ENCODE measurements around the gene ZNF280A. TPM values are rescaled to one million over a fixed set of nuclear protein-coding genes. Genes with fewer than 3 reads are reported as not detected.

Gene ZNF280A
- polyA plus RNA-seq, 3 donors = not detected

DNA sequence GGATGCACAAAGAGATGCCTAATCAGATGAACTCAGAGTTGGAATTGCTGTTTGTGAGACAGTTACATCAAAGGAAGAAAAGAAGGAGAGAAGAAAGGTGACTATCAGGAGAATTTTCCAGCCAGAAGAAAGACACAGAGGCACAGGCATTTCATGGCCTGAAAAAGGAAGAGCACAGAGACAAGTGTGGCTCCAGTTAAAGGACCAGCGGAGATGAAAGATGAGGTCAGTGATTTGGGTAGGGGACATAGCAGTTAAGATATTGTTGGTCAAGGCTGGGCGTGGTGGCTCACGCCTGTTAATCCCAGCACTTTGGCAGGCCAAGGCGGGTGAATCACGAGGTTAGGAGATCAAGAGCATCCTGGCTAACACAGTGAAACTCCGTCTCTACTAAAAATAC lies 3.4 kb upstream of the ZNF280A start:
- Histone ChIP-seq H3K4me3 (replicated peaks in 1 of 3; ENCODE audit: low read depth in 2 of 3, low read length in 3 of 3) (no peak overlapping the region), H4K20me1 (ENCODE audit: insufficient read depth, low read length) (no peaks in the 10 kb centered on the region), H3K9ac (ENCODE audit: insufficient read depth, low read length, poor library complexity, severe bottlenecking) (no peak overlapping the region), H3K9me3 (replicated peaks in 1 of 2; ENCODE audit: control insufficient read depth in 1 of 2, insufficient read depth in 1 of 2, low read length in 2 of 2) (no peaks in the 10 kb centered on the region), H3K36me3 (replicated peaks in 1 of 2; ENCODE audit: control insufficient read depth in 1 of 2, insufficient read depth in 2 of 2, low read length in 2 of 2) (no peaks in the 10 kb centered on the region), H2AFZ (ENCODE audit: insufficient read depth, low read depth, low read length, poor library complexity, severe bottlenecking) (no peak overlapping the region), H3K4me1 (ENCODE audit: control insufficient read depth in 1 of 2, insufficient read depth in 2 of 2, low read length in 2 of 2) (peaks cover 11 to 15% of the 10 kb centered on the region in 2 donors), H3K79me2 (ENCODE audit: insufficient read depth, low read length) (no peaks in the 10 kb centered on the region), H3K27me3 (ENCODE audit: control insufficient read depth in 2 of 2, insufficient read depth in 2 of 2, low read length in 2 of 2) (no peaks in the 10 kb centered on the region), H3K4me2 (replicated peaks; ENCODE audit: extremely low read depth, low read length, poor library complexity, severe bottlenecking) (no peak overlapping the region), H3K27ac (ENCODE audit: low read depth in 1 of 2, low read length in 2 of 2) (no peak overlapping the region)
- peaks cover 0 to 6% (median 0%) of the 10 kb centered on the region in 7 donors for H3K9me3 Mint-ChIP-seq
- intact Hi-C loops (cut with micrococcal nuclease) = no loop called here
- no peak for DNase-seq
- peaks cover 12% of the 10 kb centered on the region for H3K4me1 Mint-ChIP-seq
- 100% methylated on average over 2 of the region's 6 CpGs for WGBS (ENCODE audit: insufficient coverage)
- no peaks in the 10 kb centered on the region for H3K36me3 Mint-ChIP-seq
- TF ChIP-seq, protein P1, sequence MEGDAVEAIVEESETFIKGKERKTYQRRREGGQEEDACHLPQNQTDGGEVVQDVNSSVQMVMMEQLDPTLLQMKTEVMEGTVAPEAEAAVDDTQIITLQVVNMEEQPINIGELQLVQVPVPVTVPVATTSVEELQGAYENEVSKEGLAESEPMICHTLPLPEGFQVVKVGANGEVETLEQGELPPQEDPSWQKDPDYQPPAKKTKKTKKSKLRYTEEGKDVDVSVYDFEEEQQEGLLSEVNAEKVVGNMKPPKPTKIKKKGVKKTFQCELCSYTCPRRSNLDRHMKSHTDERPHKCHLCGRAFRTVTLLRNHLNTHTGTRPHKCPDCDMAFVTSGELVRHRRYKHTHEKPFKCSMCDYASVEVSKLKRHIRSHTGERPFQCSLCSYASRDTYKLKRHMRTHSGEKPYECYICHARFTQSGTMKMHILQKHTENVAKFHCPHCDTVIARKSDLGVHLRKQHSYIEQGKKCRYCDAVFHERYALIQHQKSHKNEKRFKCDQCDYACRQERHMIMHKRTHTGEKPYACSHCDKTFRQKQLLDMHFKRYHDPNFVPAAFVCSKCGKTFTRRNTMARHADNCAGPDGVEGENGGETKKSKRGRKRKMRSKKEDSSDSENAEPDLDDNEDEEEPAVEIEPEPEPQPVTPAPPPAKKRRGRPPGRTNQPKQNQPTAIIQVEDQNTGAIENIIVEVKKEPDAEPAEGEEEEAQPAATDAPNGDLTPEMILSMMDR (IDR thresholded peaks at IDR 0.05) = no peak
- H3K27me3 Mint-ChIP-seq (ENCODE audit: low read depth in 3 of 3) = peaks cover 2 to 4% (median 2%) of the 10 kb centered on the region in 3 donors
- H3K27ac Mint-ChIP-seq = no peak overlapping the region
- no peak overlapping the region for H3K4me3 Mint-ChIP-seq

DNA sequence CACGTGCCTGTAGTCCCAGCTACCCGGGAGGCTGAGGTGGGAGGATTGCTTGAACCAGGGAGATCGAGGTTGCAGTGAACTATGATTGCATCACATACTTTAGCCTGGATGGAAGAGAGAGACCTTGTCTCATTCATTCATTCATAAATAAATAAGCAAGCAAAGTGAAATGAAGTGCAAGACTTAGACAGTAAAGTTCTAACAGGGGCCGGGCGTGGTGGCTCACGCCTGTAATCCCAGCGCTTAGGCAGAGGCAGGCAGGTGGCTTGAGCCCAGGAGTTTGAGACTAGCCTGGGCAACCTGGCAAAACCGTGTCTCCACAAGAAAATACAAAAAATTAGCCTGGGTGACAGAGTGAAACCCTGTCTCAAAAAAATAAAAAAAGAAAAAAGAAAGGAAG lies 1.6 kb upstream of the ZNF280A start:
- DNase-seq = no peak
- TF ChIP-seq, protein P1 (IDR thresholded peaks at IDR 0.05) = no peak
- peaks cover 2 to 5% (median 4%) of the 10 kb centered on the region in 3 donors for H3K27me3 Mint-ChIP-seq (ENCODE audit: low read depth in 3 of 3)
- Histone ChIP-seq H3K9ac (ENCODE audit: insufficient read depth, low read length, poor library complexity, severe bottlenecking) (no peak overlapping the region), H3K79me2 (ENCODE audit: insufficient read depth, low read length) (no peaks in the 10 kb centered on the region), H3K9me3 (replicated peaks in 1 of 2; ENCODE audit: control insufficient read depth in 1 of 2, insufficient read depth in 1 of 2, low read length in 2 of 2) (no peaks in the 10 kb centered on the region), H4K20me1 (ENCODE audit: insufficient read depth, low read length) (no peaks in the 10 kb centered on the region), H2AFZ (ENCODE audit: insufficient read depth, low read depth, low read length, poor library complexity, severe bottlenecking) (no peak overlapping the region), H3K4me1 (ENCODE audit: control insufficient read depth in 1 of 2, insufficient read depth in 2 of 2, low read length in 2 of 2) (peaks cover 11 to 15% of the 10 kb centered on the region in 2 donors), H3K4me2 (replicated peaks; ENCODE audit: extremely low read depth, low read length, poor library complexity, severe bottlenecking) (no peak overlapping the region), H3K36me3 (replicated peaks in 1 of 2; ENCODE audit: control insufficient read depth in 1 of 2, insufficient read depth in 2 of 2, low read length in 2 of 2) (no peaks in the 10 kb centered on the region), H3K4me3 (replicated peaks in 1 of 3; ENCODE audit: low read depth in 2 of 3, low read length in 3 of 3) (no peak overlapping the region), H3K27ac (ENCODE audit: low read depth in 1 of 2, low read length in 2 of 2) (no peak overlapping the region), H3K27me3 (ENCODE audit: control insufficient read depth in 2 of 2, insufficient read depth in 2 of 2, low read length in 2 of 2) (no peaks in the 10 kb centered on the region)
- peaks cover 0 to 1% (median 0%) of the 10 kb centered on the region in 7 donors for H3K9me3 Mint-ChIP-seq
- no peaks in the 10 kb centered on the region for H3K36me3 Mint-ChIP-seq
- intact Hi-C loops (cut with micrococcal nuclease) = no loop called here
- peaks cover 12% of the 10 kb centered on the region for H3K4me1 Mint-ChIP-seq
- 100% methylated on average over 4 of the region's 8 CpGs for WGBS (ENCODE audit: insufficient coverage)
- H3K4me3 Mint-ChIP-seq = no peak overlapping the region
- H3K27ac Mint-ChIP-seq = no peak overlapping the region

Measured in CD14-positive monocyte (primary cell).